Measurements from ENCODE around the gene CNTN4. TPM values are rescaled to one million over a fixed set of nuclear protein-coding genes. Genes with fewer than 3 reads are reported as not detected.

Gene CNTN4
- total RNA-seq, 1 experiment from 2014 or later = not detected

- no peak for DNase-seq (ENCODE audit: low read depth)
Measured at GRCh38 chr3:2153053-2153452, 54.4 kb downstream of the CNTN4 start.

DNA sequence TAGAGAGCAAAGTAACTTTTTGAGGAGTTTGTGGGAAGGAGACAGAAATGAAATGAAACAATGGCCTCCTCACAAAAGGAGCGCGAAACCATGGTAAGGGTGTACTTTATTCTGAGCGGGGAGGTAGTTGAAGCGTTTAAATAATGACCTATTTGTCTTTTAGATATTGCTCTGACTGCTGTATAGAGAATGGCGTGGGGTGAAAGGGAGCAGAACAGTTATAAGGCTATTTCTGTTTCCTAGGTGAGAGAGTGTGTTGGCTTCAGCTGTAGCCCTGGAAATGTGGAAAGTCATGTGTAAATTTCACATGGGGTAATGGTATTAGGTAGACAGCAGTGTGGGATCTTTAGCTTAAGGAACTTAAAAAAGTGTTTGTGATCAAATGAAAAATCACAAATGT lies 54.9 kb downstream of the CNTN4 start:
- DNase-seq (ENCODE audit: low read depth) = no peak

- no peak for DNase-seq (ENCODE audit: low read depth)
Measured at GRCh38 chr3:2154621-2155020, 56.0 kb downstream of the CNTN4 start.

DNA sequence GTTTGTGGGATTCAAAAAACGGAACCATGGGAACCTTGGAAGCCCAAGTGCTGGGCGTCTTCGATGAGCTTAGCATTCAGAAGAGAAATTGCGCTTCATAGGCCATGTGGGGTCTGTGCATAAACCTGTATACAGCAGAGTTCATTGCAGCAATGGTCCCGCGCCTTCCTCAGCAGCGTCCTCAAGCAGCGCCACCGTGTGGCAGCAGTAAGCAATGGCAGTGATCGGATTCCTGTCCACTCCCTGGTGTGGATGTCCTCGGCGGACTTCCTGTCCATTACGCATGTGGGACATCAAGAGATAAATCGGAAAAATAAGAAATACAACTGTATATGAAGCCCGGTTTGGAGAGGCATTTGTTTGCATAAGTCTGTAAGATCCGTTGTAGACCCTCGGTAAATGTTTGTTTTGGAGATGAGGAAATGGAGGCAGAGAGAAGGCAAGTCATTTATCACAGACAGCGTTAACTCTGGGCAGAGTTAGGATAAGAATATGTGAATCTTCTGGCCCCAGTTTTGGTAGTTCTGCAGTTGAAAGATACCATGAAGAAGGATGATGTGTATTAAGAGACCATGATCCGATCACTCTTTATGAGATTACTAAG lies 57.7 kb downstream of the CNTN4 start:
- no peak for DNase-seq (ENCODE audit: low read depth)

DNA sequence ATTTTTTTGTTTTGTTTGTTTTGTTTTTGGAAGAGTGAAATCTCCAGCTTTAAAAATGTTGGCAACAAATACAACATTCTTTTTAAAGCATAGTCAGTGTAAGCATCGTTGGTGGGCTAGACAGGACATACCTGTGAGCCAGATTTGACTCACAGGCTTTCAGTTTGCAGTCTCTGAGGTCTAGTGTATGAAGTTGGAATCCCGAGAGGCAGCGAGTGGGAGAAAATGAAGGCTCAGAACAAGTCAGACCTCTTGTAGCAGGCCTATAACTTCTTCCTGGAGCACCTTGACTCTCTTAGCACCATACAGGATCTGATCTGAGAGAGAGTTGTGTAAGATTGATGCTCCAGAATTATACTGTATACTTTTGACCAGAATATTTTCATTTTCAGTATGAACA lies 60.2 kb downstream of the CNTN4 start:
- DNase-seq (ENCODE audit: low read depth) = no peak

GRCh38 chr3:2166552-2166951 lies 67.9 kb downstream of the CNTN4 start:
- DNase-seq (ENCODE audit: low read depth) = no peak

- no peak for DNase-seq (ENCODE audit: low read depth)
Measured at GRCh38 chr3:2172561-2173171, 74.0 kb downstream of the CNTN4 start.

DNA sequence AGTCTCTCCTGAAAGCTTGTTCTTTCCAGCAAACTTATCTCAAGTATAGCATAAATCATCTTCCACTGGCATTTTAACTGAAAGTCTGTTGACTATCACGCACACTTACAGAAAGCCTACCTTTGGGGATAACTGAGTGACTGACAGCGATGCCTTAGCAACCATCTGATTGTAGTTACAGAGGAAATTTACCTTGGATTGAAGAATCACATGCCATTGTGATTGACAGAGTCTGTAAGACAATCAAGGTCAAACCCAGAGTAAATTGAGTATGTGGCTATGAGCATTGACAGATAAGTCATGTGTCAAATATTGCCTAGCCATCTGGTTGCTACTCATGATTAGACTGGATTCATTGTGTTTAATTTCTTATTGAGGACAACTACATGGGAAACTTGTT lies 82.0 kb downstream of the CNTN4 start:
- no peak for DNase-seq (ENCODE audit: low read depth)

- DNase-seq (ENCODE audit: low read depth) = no peak
Measured at GRCh38 chr3:2198776-2199279, 100.2 kb downstream of the CNTN4 start.

GRCh38 chr3:2204054-2204453 lies 105.4 kb downstream of the CNTN4 start:
- DNase-seq (ENCODE audit: low read depth) = no peak

- DNase-seq (ENCODE audit: low read depth) = no peak
Measured at GRCh38 chr3:2205692-2206091, 107.0 kb downstream of the CNTN4 start.

DNA sequence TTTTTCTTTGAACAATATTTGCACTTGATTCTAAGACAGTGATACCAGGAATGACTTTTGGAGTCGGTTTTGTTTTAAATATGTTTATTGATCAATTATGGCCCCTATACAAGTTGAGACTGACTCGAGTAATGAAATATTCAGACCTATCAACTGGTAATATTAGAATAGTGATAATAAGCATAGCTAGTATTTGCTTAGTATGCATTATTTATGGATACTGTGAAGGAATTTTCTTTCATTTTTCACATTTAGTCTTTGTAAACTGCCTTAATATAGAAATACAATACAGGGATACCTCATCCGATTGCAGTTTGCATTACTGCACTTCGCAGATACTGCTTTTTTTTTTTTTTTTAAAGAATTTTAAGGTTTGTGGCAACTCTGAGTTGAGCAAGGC lies 107.9 kb downstream of the CNTN4 start:
- DNase-seq (ENCODE audit: low read depth) = no peak

DNA sequence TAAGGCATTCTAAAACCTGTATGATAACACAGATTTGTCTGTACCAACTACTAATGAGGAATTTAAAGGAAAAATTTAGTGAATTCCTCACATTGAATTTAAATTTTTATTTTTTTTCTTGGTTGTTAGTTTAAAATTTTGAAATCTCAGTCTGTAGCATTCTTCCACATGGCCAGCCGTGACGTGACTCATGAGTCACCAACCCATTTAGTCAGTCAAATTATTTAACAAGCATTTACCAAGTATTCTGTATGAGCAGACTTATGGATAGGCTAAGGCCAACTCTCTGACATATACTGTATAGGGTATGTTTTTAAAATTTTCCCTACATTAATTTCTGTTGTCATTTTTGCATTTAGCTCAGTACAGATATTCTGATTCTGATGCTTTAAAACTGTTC lies 112.9 kb downstream of the CNTN4 start:
- no peak for DNase-seq (ENCODE audit: low read depth)

- DNase-seq (ENCODE audit: low read depth) = no peak
Measured at GRCh38 chr3:2212206-2212605, 113.5 kb downstream of the CNTN4 start.

DNA sequence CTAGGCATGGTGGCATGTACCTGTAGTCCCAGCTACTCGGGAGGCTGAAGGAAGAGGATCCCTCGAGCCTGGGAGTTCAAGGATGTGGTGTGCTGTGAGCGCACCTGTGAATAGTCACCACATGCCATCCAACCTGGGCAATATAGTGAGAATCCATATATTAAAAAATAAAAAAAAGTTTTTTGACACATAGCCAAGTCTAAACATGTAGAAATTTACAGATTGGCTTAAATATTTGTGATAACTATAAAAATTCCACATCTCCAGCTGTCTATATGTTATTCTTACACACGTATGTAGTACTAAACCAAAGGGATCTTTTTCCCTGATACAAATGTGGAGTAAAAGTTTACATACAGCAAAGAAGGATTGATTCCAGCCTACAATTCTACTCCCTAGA lies 119.7 kb downstream of the CNTN4 start:
- DNase-seq (ENCODE audit: low read depth) = no peak

DNA sequence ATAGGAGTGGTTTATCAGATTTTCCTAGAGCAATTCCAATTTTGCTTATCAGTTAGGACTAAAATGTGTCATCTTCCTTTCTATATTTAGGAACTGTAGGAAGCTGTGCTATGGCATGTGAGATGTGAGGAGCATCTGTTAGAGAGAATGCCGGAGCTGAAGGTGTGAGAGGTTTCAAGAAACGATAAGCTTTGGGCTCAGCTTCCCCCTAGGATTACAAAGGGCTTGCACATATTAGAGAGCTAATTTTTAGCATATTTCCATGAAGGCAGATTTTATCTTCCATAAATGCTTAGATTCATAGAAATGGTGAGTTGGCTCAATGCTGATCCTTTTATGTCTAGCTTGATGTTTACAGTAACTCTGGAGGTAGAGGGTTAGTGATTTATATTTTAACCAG lies 120.2 kb downstream of the CNTN4 start:
- DNase-seq (ENCODE audit: low read depth) = no peak

DNA sequence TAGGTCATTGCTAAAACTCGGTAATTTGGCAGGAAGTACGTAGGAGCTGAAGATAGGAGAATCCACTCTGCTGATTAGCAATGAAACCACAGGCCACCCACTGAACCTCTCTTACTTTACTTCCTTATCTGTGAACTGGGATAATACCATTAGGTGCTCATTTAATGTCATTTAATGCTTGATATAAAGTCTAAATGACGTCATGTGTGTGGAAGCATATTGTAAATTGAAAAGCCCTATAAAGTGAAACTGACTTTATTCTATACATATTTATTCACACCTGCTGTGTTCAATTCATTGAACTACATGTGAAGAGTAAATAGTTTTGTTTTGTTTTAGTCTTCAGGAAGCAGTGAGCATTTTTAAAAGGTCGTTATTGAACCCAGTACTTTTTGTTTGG lies 137.5 kb downstream of the CNTN4 start:
- no peak for DNase-seq (ENCODE audit: low read depth)

- no peak for DNase-seq (ENCODE audit: low read depth)
Measured at GRCh38 chr3:2244137-2244536, 145.5 kb downstream of the CNTN4 start.

- DNase-seq (ENCODE audit: low read depth) = no peak
Measured at GRCh38 chr3:2246873-2247648, 148.4 kb downstream of the CNTN4 start.

- DNase-seq (ENCODE audit: low read depth) = no peak
Measured at GRCh38 chr3:2247831-2248230, 149.2 kb downstream of the CNTN4 start.

GRCh38 chr3:2250783-2251182 lies 152.1 kb downstream of the CNTN4 start:
- no peak for DNase-seq (ENCODE audit: low read depth)

- no peak for DNase-seq (ENCODE audit: low read depth)
Measured at GRCh38 chr3:2261747-2262146, 163.1 kb downstream of the CNTN4 start.

DNA sequence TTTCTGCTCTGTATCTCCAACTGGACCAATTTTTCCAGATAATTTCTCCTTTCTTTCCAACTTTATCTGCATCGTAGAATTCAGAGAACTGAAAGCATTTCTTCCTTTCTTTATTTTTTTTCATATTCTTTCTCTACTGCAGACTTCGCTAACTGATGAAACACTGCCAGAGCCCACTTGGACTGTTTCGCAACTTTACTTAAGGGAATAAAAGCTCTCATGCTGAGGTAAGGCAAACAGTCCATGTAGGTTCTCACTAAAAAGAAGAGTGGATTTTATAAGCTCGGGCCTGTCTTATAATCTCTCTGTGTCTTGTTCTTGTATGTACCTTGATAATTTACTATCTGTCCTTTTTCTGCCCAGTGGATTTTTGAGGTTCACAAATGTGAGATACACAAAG lies 163.5 kb downstream of the CNTN4 start:
- no peak for DNase-seq (ENCODE audit: low read depth)
